ENCODE results near the gene ANKRD27.

Gene ANKRD27

DNA sequence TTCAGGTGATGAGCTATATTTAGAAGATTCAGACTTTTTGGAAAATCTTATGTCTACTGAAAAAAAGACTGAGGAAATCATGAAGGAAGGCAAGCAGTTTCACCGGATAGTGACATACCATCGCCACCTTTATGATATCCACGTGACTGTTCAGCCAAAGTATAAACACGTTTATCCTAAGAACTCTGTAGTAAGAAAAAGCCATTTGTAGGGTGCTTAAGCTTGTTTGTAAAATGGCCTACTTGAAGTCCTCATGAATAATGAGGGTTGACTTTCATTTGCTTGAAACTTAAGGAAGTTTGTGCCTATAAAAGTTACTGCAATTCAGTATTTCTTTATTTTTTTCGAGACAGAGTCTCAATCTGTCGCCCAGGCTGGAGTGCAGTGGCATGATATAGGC lies 36.8 kb upstream of the ANKRD27 start (continued):
- TF ChIP-seq ZNF670 (tag by site-specific recombination; IDR thresholded peaks at IDR 0.05; ENCODE audit: low read depth) (no peak), WT1 (tag by site-specific recombination; IDR thresholded peaks at IDR 0.05) (no peak), ZNF214 (tag by site-specific recombination; IDR thresholded peaks at IDR 0.05; ENCODE audit: borderline replicate concordance) (no peak)
- TF ChIP-seq, protein P1, sequence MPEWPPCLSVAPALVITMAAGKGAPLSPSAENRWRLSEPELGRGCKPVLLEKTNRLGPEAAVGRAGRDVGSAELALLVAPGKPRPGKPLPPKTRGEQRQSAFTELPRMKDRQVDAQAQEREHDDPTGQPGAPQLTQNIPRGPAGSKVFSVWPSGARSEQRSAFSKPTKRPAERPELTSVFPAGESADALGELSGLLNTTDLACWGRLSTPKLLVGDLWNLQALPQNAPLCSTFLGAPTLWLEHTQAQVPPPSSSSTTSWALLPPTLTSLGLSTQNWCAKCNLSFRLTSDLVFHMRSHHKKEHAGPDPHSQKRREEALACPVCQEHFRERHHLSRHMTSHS (tag by site-specific recombination; IDR thresholded peaks at IDR 0.05), result no peak

DNA sequence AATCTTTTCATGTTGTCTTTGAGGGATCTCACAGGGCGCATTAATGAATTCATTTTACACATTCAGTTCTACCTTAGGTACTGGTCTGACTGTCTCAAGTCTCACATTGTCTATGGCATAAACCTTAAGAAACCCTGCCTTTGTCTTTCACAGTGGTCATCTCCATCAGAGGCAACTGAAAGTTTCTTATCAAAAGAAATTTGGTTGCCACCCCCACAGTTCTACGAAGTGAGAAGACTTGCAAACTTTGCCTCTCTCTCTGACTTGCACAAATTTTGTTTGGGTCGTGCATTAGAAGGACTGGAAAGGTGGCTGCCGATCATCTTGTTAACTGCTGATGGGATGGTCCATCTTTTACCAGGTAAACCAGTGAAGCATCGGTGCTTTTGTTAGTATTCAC lies 34.1 kb upstream of the ANKRD27 start:
- TF ChIP-seq ZNF707 (tag by site-specific recombination; IDR thresholded peaks at IDR 0.05) (no peak), ZSCAN16 (tag by site-specific recombination; IDR thresholded peaks at IDR 0.05) (no peak), TRIM28 (IDR thresholded peaks at IDR 0.05; ENCODE audit: borderline replicate concordance, low read length) (no peak)
- CTCF ChIA-PET, result interaction anchor here (0.7 to 0.9 kb wide), 2 partner anchors 11 to 248 kb away, joined by 3 to 5 read pairs; no protein-coding TSS in a partner anchor
- Histone ChIP-seq H3K4me3 (ENCODE audit: low read depth, low read length) (no peak overlapping the region), H3K27ac (ENCODE audit: extremely low read depth, low read depth, low read length) (no peak overlapping the region), H3K36me3 (ENCODE audit: control insufficient read depth in 2 of 2, insufficient read depth in 1 of 2, low read length in 2 of 2) (peaks cover 85 to 90% of the 10 kb centered on the region in 2 experiments), H3K4me1 (ENCODE audit: control insufficient read depth, insufficient read depth, low read length) (no peaks in the 10 kb centered on the region), H3K9me3 (ENCODE audit: control insufficient read depth, insufficient read depth, low read depth, low read length) (peaks cover 7% of the 10 kb centered on the region)
- POLR2A ChIA-PET, result interaction anchor here (1.1 kb wide), 1 partner anchor 9 kb away, joined by 4 read pairs; no protein-coding TSS in a partner anchor

DNA sequence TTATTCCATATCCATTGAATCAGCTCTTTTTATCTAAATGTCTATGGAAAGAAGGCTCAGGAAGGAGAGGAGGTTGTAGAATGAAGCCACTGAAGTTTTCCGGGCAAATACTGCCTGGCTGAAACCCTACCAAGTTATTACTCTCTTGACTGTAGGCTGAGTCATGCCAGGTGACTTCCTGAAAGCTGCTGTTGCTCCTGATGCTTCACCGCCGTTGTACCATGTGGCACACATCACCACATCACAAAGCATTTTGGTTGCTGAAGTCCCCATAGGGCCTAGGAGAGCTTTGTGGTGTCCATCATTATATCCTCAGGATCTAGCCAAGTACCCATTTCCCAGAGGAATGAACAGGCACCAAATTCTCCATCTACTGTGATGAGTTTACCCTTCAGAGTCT lies 33.5 kb upstream of the ANKRD27 start:
- TF ChIP-seq ZNF239 (tag by site-specific recombination; IDR thresholded peaks at IDR 0.05) (no peak), ZNF354C (tag by site-specific recombination; IDR thresholded peaks at IDR 0.05; ENCODE audit: borderline replicate concordance, low read depth) (no peak), ZNF416 (tag by site-specific recombination; IDR thresholded peaks at IDR 0.05) (no peak), ZNF560 (tag by site-specific recombination; IDR thresholded peaks at IDR 0.05; ENCODE audit: borderline replicate concordance) (no peak), ZNF184 (tag by site-specific recombination; IDR thresholded peaks at IDR 0.05) (no peak), ZNF792 (tag by site-specific recombination; IDR thresholded peaks at IDR 0.05) (no peak), ZNF670 (tag by site-specific recombination; IDR thresholded peaks at IDR 0.05; ENCODE audit: low read depth) (no peak), ZNF324 (tag by site-specific recombination; IDR thresholded peaks at IDR 0.05) (no peak), HOXC10 (CRISPR knock-in tag; IDR thresholded peaks at IDR 0.05) (no peak), ZFP41 (tag by site-specific recombination; IDR thresholded peaks at IDR 0.05; ENCODE audit: borderline replicate concordance) (no peak)
- TF ChIP-seq, protein P2, sequence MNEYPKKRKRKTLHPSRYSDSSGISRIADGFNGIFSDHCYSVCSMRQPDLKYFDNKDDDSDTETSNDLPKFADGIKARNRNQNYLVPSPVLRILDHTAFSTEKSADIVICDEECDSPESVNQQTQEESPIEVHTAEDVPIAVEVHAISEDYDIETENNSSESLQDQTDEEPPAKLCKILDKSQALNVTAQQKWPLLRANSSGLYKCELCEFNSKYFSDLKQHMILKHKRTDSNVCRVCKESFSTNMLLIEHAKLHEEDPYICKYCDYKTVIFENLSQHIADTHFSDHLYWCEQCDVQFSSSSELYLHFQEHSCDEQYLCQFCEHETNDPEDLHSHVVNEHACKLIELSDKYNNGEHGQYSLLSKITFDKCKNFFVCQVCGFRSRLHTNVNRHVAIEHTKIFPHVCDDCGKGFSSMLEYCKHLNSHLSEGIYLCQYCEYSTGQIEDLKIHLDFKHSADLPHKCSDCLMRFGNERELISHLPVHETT (tag by site-specific recombination; IDR thresholded peaks at IDR 0.05), result no peak
- TF ChIP-seq, protein P3, sequence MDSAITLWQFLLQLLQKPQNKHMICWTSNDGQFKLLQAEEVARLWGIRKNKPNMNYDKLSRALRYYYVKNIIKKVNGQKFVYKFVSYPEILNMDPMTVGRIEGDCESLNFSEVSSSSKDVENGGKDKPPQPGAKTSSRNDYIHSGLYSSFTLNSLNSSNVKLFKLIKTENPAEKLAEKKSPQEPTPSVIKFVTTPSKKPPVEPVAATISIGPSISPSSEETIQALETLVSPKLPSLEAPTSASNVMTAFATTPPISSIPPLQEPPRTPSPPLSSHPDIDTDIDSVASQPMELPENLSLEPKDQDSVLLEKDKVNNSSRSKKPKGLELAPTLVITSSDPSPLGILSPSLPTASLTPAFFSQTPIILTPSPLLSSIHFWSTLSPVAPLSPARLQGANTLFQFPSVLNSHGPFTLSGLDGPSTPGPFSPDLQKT (IDR thresholded peaks at IDR 0.05; ENCODE audit: borderline replicate concordance, low read depth, low read length), result no peak
- ChIA-PET POLR2A (interaction anchor here (1.1 kb wide), 1 partner anchor 9 kb away, joined by 4 read pairs; no protein-coding TSS in a partner anchor), CTCF (interaction anchor here (0.9 kb wide), 1 partner anchor 10 kb away, joined by 3 read pairs; no protein-coding TSS in a partner anchor)
- peaks cover 84 to 86% of the 10 kb centered on the region in 2 experiments for H3K36me3 ChIP-seq (ENCODE audit: control insufficient read depth in 2 of 2, insufficient read depth in 1 of 2, low read length in 2 of 2)
- no peaks in the 10 kb centered on the region for H3K4me1 ChIP-seq (ENCODE audit: control insufficient read depth, insufficient read depth, low read length)
- no peak overlapping the region for H3K4me3 ChIP-seq (ENCODE audit: low read depth, low read length)
- H3K27ac ChIP-seq (ENCODE audit: extremely low read depth, low read depth, low read length), result no peak overlapping the region
- H3K9me3 ChIP-seq (ENCODE audit: control insufficient read depth, insufficient read depth, low read depth, low read length), result peaks cover 7% of the 10 kb centered on the region

All from HEK293 (cell line).